Type B pancreatic cell (in vitro differentiated cells): Measurements from ENCODE around the gene AGAP2. TPM values are rescaled to one million over a fixed set of nuclear protein-coding genes. Genes with fewer than 3 reads are reported as not detected.

Experiments
- DNase-seq: peaks from one replicate; pipeline ENCODE4 v3.0.0; 2021; ENCODE audit warnings: mixed read lengths; ENCODE audit not compliant: unreplicated experiment; ENCODE audit errors: extremely low spot score
- H3K27ac Mint-ChIP-seq: 2 replicates; pipeline ENCODE4 v1.8.0; 2021; ENCODE audit warnings: mild to moderate bottlenecking, mixed read lengths
- H3K27me3 Mint-ChIP-seq: 2 replicates; pipeline ENCODE4 v1.8.0; 2021; ENCODE audit warnings: mixed read lengths
- H3K36me3 Mint-ChIP-seq: 2 replicates; pipeline ENCODE4 v1.8.0; 2021; ENCODE audit warnings: mixed read lengths
- H3K4me1 Mint-ChIP-seq: one replicate; pipeline ENCODE4 v1.8.0; 2021; ENCODE audit warnings: mixed read lengths; ENCODE audit not compliant: unreplicated experiment
- H3K4me3 Mint-ChIP-seq: 2 replicates; pipeline ENCODE4 v1.8.0; 2021; ENCODE audit warnings: mild to moderate bottlenecking, mixed read lengths
- H3K9me3 Mint-ChIP-seq: 2 replicates; pipeline ENCODE4 v1.8.0; 2021; ENCODE audit warnings: mixed read lengths
- total RNA-seq: library from RNA; stranded (reverse); gene quantifications from 2 replicates; pipeline ENCODE4 v1.2.1, GENCODE V29; 2021; ENCODE audit warnings: low replicate concordance
- TF ChIP-seq, protein P1 (sequence below): fragments of 200-600 bp; sonication (generic); conservative IDR thresholded peaks from 2 replicates; pipeline ENCODE4 v1.5.0; 2021; ENCODE audit warnings: antibody characterized with exemption, mild to moderate bottlenecking

The AGAP2 gene
- total RNA-seq, 1 donor from 2014 or later = 4.1 TPM

DNA sequence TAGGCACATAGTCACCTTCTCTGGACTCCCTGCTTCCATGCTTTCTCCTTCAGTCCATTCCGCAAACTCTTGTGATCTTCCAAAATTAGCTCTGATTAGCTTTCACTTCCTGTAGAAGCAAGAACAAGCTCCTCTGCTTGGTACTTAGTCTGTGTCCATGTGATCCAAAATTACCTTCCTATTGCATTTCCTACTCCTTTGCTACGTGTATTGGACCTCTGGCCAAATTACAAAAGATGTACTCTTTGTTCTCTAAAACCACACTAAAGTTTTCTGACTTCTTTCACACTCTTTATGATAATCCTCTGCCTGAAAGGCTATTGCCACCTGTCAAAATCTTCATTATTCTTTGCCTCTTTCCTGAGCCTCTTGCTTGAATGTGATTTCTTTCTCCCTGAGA lies 43.3 kb upstream of the AGAP2 start:
- no peaks in the 10 kb centered on the region for H3K9me3 Mint-ChIP-seq
- H3K36me3 Mint-ChIP-seq = peaks cover 16% of the 10 kb centered on the region
- no peaks in the 10 kb centered on the region for H3K27me3 Mint-ChIP-seq
- TF ChIP-seq, protein P1, sequence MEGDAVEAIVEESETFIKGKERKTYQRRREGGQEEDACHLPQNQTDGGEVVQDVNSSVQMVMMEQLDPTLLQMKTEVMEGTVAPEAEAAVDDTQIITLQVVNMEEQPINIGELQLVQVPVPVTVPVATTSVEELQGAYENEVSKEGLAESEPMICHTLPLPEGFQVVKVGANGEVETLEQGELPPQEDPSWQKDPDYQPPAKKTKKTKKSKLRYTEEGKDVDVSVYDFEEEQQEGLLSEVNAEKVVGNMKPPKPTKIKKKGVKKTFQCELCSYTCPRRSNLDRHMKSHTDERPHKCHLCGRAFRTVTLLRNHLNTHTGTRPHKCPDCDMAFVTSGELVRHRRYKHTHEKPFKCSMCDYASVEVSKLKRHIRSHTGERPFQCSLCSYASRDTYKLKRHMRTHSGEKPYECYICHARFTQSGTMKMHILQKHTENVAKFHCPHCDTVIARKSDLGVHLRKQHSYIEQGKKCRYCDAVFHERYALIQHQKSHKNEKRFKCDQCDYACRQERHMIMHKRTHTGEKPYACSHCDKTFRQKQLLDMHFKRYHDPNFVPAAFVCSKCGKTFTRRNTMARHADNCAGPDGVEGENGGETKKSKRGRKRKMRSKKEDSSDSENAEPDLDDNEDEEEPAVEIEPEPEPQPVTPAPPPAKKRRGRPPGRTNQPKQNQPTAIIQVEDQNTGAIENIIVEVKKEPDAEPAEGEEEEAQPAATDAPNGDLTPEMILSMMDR = no peak
- DNase-seq = no peak
- H3K27ac Mint-ChIP-seq = no peak overlapping the region
- H3K4me3 Mint-ChIP-seq = no peak overlapping the region
- H3K4me1 Mint-ChIP-seq = peaks cover 7% of the 10 kb centered on the region

- peaks cover 7% of the 10 kb centered on the region for H3K4me1 Mint-ChIP-seq
- H3K4me3 Mint-ChIP-seq = no peak overlapping the region
- TF ChIP-seq, protein P1 = no peak
- no peaks in the 10 kb centered on the region for H3K9me3 Mint-ChIP-seq
- no peaks in the 10 kb centered on the region for H3K27me3 Mint-ChIP-seq
- H3K36me3 Mint-ChIP-seq = peaks cover 11% of the 10 kb centered on the region
- no peak for DNase-seq
- H3K27ac Mint-ChIP-seq = no peak overlapping the region
These were observed 42.7 kb upstream of the AGAP2 start for GRCh38 chr12:57781244-57781643.

GRCh38 chr12:57780284-57780897 lies 41.8 kb upstream of the AGAP2 start:
- no peaks in the 10 kb centered on the region for H3K9me3 Mint-ChIP-seq
- H3K36me3 Mint-ChIP-seq = peaks cover 9% of the 10 kb centered on the region
- no peak overlapping the region for H3K27ac Mint-ChIP-seq
- H3K4me1 Mint-ChIP-seq = peaks cover 7% of the 10 kb centered on the region
- TF ChIP-seq, protein P1 = no peak
- H3K27me3 Mint-ChIP-seq = no peaks in the 10 kb centered on the region
- no peak overlapping the region for H3K4me3 Mint-ChIP-seq
- no peak for DNase-seq

- Mint-ChIP-seq H3K27me3 (no peaks in the 10 kb centered on the region), H3K9me3 (no peaks in the 10 kb centered on the region), H3K4me3 (no peak overlapping the region), H3K27ac (no peak overlapping the region), H3K36me3 (peaks cover 9% of the 10 kb centered on the region), H3K4me1 (peaks cover 7% of the 10 kb centered on the region)
- TF ChIP-seq, protein P1 = no peak
- DNase-seq = no peak
These were observed 41.2 kb upstream of the AGAP2 start for GRCh38 chr12:57779736-57780135.

GRCh38 chr12:57777911-57778310 lies 39.4 kb upstream of the AGAP2 start:
- no peak for DNase-seq
- peaks cover 4% of the 10 kb centered on the region for H3K36me3 Mint-ChIP-seq
- TF ChIP-seq, protein P1 = no peak
- H3K4me1 Mint-ChIP-seq = peaks cover 9% of the 10 kb centered on the region
- H3K27me3 Mint-ChIP-seq = no peaks in the 10 kb centered on the region
- no peak overlapping the region for H3K4me3 Mint-ChIP-seq
- no peak overlapping the region for H3K27ac Mint-ChIP-seq
- no peaks in the 10 kb centered on the region for H3K9me3 Mint-ChIP-seq
